GM19455 (cell line): ENCODE data around the gene ACAD10.
"Not testable (repeated sequence)": the region's sequence is repeated elsewhere in the genome, so short reads cannot be mapped to it uniquely, and the experiment has no call there.

Source experiments
- ATAC-seq: cut with Tn5 transposase; IDR thresholded peaks from one replicate; pipeline ENCODE4 v1.9.1; 2021; ENCODE audit not compliant: unreplicated experiment

The ACAD10 gene

DNA sequence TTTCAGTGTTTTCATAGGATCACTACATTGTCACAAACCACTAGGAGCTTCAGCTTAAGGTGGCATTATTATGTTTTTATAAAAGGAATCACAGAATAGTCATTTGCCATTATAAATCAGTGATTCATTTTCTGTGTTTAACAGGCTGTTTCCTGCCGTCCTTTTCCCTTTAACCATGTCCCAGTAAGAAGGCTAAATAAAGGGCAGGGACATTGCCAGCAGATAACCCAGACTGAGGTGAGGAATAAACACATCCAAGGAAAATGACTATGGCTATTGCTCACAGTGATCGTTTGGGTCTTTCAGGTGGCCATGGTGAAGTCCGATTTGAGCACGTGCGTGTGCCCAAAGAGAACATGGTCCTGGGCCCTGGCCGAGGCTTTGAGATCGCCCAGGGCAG is 63.0 kb downstream of the ACAD10 start:
- ATAC-seq: no peak

DNA sequence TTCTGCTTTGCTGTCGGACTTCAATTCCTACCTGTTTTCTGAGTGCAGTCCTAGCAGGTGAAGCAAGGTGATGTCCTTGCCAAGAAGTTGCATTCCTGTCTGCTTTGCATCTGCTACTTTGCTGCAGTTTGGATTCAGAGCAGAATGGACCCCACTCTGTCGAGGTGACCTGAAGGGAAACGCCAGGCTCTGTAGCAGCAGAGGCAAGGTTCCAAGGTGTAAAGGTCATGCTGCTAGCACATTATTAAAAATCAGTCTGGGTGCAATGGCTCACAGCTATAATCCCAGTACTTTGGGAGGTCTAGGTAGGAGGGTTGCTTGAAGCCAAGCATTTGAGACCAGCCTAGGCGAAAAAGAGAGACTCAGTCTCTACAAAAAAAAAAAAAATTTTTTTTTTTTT is 63.5 kb downstream of the ACAD10 start:
- no peak for ATAC-seq

DNA sequence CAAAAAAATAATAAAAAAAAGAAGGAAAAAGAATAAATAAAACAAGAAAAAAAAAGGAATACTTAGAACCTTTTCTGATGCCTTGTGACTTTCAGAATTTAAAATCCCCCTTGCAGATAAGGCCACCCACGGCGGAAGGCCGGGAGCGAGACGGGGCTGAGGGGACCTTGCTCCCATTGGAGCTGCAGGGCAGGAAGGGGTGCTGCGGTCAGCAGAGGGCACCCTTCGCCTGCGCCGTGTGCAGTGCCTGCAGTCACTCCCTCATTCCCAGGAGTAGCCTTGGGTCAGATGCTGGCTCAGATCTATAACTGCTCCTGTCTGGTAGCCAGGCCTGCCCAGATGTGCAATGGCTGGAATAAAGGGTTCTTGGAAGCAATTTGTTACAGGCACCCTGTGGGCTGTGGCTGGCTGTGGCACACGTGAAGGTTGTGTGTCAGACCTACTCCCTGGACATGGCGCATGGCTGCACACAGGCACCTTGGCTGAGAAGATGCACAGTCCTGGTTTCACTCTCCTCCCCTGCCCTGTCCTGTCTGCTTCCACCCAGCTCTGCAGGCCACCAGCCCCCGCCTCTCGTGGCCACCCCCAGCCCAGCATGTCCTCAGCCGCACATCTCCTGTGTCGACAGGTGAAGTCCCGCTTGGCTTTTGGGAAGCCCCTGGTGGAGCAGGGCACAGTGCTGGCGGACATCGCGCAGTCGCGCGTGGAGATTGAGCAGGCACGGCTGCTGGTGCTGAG is 67.5 kb downstream of the ACAD10 start:
- ATAC-seq: no peak

DNA sequence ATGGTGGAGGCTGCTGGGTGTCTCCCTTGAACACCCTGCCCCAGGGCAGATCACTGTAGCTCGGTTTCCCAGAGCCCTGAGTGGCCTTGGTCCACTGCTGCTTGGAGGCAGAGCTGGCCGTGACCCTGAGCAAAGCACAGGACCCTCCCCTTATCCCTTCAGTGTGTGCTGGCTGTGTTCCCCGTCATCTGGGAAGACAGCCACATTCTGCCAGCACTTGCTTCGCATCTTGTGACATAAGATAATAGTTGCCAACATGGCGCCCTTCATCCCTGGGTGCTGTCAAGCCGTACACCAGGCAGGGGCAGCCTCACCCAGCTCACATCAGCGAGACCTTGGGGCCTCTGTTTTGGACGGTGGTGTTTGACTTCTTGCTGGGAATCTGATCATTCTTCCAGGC is 68.8 kb downstream of the ACAD10 start:
- ATAC-seq: no peak

DNA sequence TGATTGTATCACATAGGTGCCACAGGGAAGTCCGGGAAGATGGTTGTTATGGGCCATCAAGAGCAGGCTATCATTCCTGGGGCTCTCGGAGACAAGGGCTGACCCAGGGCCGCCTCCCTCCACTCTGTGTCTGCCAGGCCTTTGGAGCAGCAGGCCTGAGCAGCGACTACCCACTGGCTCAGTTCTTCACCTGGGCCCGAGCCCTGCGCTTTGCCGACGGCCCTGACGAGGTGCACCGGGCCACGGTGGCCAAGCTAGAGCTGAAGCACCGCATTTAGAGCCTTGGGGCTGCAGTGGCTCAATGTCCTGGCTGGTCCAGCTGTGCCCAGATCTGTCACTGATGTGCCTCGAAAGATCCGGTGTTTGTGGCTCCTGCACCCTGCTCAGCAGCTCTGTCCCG is 70.3 kb downstream of the ACAD10 start:
- ATAC-seq: no peak

DNA sequence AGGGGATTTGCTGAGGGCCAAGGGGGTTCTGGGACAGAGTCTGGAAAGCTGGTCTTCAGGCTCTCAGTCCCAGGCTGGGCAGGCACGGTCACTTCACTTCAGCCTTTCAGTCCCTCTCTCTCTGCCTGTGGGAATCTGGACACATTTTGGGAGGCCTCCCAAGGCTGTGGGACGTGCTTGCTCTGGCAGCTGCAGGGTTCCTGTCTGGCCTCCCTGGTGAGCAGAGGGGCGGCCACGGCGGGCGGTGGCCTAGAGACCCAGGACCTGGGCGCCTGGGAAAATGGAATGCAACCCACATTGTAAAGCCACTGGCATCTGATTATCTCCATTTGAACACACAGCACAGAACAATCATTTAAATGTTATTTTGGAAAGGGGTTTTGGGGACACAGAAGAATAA is 70.8 kb downstream of the ACAD10 start:
- no peak for ATAC-seq

DNA sequence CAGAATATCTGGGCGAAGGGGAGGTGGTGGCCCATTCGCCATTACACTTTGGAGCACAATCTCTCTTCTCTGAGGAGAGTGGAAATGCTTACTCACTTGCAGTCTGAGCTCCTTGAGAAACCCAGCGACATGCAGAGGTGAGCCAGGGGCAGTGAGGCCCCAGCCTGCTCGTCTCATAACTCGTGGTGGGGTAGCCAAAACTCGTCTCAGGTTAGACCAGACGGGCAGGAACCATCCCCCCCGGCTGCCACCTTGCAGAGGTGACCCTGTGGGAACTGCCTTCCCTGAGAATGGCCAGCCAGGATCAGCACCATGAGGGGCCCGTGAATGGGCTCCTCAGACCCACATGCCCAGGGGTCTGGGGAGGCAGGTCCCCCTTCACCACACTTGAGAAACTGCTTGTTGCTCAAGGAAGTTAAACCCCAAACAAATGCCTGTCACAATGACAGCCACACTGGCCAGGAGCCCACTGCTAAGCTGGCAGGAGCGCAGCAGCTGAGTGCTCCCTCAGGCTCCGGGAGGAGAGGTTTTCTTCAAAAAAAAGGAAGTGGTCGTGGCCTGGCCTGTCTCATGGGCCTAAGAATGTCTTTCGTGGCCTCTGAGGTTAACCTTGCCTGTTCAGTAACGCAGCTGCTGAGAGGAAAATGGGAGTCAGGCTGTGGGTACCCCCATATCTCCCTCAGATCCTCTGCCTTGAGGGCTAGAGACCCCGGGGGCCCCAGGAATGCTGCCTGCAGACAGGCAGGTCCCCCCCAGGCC is 71.7 kb downstream of the ACAD10 start:
- ATAC-seq: no peak

DNA sequence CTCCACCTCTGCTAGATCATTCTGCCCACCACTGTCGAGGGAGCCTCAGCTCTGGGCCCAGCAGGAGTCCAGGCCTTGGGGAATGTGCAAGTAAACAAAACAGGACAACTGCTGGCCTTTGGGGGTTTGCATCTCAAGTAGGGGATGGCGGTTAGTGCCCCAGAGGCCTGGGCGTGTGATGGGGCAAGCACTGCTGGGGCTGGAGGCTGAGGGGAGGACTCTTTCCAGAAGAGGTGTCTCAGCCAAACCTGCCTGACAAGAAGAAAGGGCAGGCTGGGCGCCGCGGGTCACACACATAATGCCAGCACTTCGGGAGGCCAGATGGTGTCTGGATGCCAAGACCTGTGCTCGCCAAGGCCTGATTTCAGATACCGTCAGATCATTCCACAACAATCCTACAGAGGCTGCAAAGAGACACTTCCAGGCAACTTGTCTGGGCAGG is 72.3 kb downstream of the ACAD10 start:
- no peak for ATAC-seq

DNA sequence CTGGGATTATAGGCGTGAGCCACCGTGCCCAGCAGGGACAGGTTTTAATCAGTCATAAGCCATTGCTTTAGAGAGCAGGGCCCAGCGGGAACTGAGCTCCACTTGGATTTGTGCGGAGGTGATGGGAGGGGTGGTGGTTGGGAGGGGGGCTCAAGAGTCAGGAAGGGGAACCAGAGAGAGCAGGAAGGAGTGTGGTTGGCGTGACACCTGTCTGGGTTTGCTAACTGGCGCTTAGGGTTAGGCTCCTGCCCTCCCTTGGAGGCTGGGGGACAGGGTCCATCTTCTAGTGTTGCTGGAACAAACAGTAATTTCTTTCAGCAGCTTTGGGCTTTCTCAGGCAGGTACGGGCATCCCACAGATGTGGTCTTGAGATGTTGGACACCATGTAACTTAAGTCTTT is 73.4 kb downstream of the ACAD10 start:
- ATAC-seq: no peak

DNA sequence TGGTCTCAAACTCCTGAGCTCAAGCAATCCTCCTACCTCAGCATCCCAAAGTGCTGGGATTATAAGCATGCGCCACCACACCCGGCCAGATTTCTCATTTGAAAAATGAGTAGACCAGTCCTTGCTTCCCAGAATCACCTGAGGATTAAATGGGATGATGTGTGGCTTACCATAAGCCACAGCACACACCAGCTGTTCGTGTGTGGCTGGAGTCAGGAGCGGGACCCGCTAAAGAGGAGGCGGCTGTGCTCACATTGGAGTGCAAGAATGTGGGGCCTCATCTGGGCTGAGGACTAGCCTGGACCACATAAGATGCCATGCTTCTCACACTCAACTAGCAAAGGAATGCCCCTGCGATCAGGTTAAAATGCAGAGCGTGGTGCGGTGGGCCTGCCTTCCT is 74.1 kb downstream of the ACAD10 start:
- no peak for ATAC-seq

DNA sequence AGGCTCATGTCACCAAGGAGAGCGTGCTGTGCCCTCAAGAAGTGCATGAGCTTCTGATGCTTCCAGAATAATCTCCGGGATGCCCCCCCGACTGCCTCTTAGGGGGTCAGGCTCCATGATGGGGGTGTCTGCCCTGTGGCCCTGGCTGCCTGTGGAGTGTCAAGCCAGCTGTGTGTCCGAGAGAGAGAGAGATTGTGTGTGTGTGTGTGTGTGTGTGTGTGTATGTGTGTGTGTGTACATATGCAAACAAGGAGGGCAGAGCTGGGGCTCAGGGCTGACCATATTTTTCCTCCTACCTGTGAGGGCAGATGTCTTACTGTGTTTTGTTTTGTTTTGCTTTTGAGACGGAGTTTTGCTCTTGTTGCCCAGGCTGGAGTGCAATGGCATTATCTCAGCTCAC is 75.2 kb downstream of the ACAD10 start:
- ATAC-seq: no peak

DNA sequence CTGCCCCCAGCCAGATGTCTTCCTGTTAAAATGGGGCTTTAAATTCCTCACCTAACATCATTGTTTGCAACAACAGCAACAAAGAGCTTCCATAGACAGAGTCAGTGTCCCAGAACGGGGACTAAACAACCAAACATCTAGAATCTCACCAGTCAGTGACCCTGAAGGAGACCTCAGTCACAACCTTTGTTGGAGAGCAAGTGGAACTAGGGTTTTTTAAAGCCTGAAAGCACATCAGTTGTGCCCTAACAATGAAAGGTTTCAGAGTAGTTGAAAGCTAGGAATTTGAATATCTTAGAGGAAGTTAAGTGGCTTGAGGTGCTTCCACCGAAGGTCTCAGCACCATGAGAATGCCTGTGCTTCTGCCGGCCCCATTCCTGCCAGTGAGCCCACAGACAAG is 75.9 kb downstream of the ACAD10 start:
- no peak for ATAC-seq

DNA sequence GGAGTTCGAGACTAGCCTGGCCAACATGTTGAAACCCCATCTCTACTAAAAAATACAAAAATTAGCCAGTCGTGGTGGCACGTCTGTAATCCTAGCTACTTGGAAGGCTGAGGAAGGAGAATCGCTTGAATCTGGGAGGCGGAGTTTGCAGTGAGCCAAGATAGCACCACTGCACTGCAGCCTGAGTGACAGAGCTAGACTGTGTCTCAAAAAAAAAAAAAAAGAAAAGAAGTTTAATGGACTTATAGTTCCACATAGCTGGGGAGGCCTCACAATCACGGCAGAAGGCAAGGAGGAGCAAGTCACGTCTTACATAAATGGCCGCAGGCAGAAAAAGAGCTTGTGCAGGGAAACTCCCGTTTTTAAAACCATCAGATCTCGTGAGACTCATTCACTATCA is 77.7 kb downstream of the ACAD10 start:
- not testable (repeated sequence) for ATAC-seq

DNA sequence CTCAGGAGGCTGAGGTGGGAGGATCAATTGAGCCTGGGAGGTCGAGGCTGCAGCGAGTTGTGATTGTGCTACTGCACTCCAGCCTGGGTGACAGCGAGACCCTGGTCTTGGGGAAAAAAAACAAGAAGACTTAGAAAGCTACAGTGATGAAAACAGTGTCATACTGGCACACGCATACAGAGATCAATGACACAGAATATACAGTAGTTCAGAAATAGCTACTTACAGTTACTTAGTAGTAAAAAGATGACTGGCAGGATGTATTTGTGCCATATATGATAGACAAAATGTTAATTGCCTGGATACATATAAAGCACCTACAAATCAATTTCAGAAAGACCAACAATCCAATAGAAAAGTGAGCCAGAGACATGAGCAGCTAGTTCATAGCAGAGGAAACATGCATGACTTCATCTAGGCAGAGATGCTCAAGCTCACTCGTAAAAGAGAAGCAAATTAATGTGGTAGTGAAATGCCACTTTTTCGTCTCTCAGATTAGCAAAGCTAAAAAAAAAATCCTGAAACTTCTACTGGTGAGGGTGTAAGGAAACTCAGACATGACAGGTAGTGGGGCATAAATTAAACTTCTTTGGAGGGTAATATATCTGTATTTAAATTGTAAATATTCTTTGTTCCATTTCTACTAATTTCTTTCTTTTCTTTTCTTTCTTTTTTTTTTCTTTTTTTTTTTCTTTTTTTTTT is 78.4 kb downstream of the ACAD10 start:
- ATAC-seq: no peak

DNA sequence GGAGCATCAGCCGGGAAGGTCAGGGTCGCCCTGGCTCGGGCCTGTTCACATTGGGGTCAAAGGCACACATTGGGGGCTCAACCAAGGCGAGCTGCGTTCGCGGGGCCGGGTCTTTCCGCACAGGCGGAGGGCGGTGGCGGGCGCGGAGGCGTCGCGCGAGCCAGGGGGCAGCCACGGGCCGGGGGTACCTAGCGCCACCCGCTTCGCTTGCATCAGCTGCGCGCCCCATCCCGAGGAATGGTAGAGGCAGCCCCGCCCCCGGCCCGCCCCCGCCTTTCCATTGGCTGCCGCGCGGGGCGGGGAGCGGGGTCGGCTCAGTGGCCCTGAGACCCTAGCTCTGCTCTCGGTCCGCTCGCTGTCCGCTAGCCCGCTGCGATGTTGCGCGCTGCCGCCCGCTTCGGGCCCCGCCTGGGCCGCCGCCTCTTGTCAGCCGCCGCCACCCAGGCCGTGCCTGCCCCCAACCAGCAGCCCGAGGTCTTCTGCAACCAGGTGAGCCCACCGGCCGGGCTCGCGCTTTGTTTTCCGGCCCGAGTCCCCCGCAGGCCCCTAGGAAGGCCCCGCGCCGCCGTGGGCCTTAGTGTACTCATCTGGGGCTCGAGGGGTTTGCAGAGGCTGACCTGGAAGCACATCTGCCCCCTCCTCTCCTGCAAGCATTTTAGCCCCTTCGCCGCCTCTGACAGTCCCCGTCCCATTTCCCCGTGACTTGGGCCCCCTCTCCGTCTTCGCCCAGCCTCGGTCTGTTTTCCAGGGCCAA is 80.9 kb downstream of the ACAD10 start, which contains the start of gene ALDH2:
Gene ALDH2, plus strand, starts transcription at position 326 of the 754 bp plus-strand sequence. Its CDS starts 50 bp downstream, at position 376.
- peak; percentile 50 for ATAC-seq

DNA sequence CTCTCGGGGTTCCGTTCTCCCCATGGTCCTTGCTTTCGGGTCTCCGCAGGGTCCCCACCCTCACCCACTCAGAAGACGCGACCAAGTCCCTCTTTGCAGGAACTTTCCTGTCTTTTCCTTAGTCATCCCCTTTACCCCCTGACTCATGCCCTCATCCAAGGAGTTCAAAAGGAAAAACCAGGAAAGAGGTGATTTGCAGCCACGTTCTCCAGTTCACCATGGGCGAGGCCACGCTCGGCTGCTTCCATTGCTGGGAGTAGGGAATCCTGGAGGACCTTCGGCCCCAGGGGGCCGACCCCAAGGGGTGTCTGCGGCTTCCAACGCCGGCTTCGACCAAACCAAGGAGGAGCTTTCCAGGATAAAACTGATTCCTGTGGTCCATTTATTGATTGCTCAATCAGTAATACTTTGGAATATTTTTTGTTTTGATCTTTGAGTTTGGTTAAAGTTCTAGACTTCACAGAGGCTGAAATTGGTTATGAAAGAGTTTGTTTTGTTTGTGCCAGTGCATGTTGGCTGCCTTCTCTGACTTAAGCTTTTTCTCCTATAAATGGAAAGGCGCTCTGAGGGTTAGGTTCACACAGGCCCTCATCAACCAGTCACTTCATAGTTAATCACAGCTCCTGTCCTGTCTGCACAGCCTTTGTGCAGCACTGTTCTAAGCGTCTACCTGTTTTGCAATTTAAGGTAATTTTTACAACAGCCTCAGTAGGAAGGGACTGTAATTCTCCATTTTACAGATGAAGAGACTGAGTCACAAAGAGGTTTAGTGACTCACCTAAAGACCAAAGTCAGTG is 81.7 kb downstream of the ACAD10 start:
- no peak for ATAC-seq

DNA sequence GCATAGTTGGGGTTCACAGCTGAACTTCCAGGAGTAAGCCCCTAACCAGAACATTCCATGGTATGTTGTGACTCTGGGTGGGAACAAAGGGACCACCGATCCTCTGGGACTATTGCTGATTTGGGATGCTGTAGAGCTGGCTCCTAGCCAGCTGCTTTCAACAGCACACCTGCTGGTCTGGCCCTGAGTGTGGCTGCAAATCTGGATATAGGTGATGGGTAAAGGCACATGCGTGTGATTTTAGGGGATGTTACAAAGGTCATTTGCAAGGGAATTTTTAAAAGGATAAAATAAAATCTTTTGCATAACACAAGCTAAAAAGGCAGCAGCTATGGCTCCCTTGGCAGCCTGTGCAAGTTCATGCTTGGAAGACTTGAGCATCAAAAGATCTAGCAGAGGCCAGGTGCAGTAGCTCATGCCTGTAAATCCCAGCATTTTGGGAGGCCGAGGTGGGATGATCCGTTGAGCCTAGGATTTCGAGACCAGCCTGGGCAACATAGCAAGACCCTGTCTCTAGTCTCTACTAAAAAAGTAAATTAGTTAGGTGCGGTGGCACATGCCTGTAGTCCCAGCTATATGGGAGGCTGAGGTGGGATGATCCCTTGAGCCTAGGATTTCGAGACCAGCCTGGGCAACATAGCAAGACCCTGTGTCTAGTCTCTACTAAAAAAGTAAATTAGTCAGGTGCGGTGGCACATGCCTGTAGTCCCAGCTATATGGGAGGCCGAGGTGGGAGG is 82.5 kb downstream of the ACAD10 start:
- no peak for ATAC-seq

DNA sequence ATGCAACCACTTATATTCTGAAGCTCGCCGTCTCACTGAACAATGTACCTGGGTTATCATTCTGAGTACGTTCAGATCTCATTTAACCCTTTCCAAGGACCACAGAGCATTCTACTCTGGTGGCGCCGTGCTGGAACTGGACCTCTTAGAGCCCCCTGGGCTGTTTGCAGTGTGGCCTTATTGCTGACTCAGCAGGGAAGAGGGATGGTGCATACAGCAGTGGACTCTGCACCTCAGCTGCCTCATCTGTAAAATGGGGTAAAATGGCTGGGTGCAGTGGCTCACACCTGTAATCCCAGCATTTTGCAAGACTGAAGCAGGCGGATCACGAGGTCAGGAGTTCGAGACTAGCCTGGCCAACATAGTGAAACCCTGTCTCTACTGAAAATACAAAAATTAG is 83.7 kb downstream of the ACAD10 start:
- ATAC-seq: no peak

DNA sequence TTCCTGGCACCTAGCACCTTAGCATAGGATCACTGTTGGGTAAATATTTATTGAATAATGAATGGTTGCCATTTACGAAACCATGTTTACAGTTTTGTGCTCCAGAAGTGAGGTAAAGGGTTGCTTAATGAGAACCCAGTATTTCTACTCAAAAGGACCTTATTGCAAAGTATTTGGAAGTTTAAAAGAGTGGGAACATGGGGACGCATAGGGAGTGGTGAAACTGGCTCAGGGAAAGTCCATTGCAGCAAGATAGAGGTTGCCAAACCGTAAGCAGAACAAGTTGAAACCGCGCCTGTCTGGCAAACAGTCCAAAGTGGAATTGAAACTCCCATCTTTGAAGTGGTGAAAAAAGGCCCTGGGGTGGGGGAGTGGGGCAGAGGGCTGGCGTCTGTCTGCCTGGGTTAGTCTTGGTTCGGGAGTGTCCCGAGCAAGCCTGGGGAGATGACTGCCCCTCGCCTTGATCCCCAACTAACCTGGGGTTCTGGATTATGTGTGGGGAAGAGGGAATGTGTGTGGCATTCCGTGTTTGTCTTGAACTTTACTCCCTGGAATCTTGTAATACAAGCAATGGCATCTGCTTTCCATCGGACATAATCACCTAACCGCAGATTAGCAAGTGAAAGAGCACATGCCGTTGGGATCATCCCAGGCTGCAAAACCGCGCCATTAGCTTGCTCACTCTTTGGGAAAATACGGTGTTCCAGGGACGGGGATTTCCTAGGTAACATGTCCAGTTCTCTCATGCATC is 88.1 kb downstream of the ACAD10 start:
- no peak for ATAC-seq
